NCI-H524 (cell line): ENCODE data around the gene TEX51.

Experiments used
- DNase-seq, 2 experiments: peaks; one replicate each; lab custom pipeline; 2025; lab: John Stamatoyannopoulos, UW

TEX51 gene

GRCh38 chr2:126914811-126915500 lies 16.3 kb downstream of the TEX51 start:
- no peak for DNase-seq

GRCh38 chr2:126915903-126916302 lies 17.2 kb downstream of the TEX51 start:
- no peak for DNase-seq

GRCh38 chr2:126916744-126917143 lies 18.1 kb downstream of the TEX51 start:
- no peak for DNase-seq

GRCh38 chr2:126921066-126921465 lies 22.4 kb downstream of the TEX51 start:
- no peak for DNase-seq

GRCh38 chr2:126930970-126931590 lies 32.4 kb downstream of the TEX51 start:
- no peak for DNase-seq

GRCh38 chr2:126932529-126932928 lies 33.8 kb downstream of the TEX51 start:
- no peak for DNase-seq

- DNase-seq = peak; percentile 71 to 91
Observed at GRCh38 chr2:126932966-126933710, 34.4 kb downstream of the TEX51 start.

- peak; percentile 39 to 88 for DNase-seq
Observed at GRCh38 chr2:126933711-126934091, 35.0 kb downstream of the TEX51 start.

GRCh38 chr2:126934809-126935208 lies 36.1 kb downstream of the TEX51 start:
- no peak for DNase-seq

- no peak for DNase-seq
Observed at GRCh38 chr2:126935774-126936173, 37.1 kb downstream of the TEX51 start.

GRCh38 chr2:126936219-126936723 lies 37.6 kb downstream of the TEX51 start:
- DNase-seq = no peak

- no peak for DNase-seq
Observed at GRCh38 chr2:126940331-126940730, 41.6 kb downstream of the TEX51 start.

GRCh38 chr2:126942427-126943203 lies 43.9 kb downstream of the TEX51 start:
- DNase-seq = peak in 1 of 2 experiments; percentile 30

- DNase-seq = no peak
Observed at GRCh38 chr2:126943612-126944348, 45.1 kb downstream of the TEX51 start.

- peak in 1 of 2 experiments; percentile 43 for DNase-seq
Observed at GRCh38 chr2:126945118-126945517, 46.4 kb downstream of the TEX51 start.

GRCh38 chr2:126946318-126947102 lies 47.8 kb downstream of the TEX51 start:
- peak; percentile 63 to 81 for DNase-seq

- DNase-seq = no peak
Observed at GRCh38 chr2:126947103-126947429, 48.4 kb downstream of the TEX51 start.

- no peak for DNase-seq
Observed at GRCh38 chr2:126949775-126950174, 51.1 kb downstream of the TEX51 start.

GRCh38 chr2:126950504-126950903 lies 51.8 kb downstream of the TEX51 start:
- no peak for DNase-seq
